Activated naive CD4-positive, alpha-beta T cell treated with anti-CD3 and anti-CD28 coated beads, Interleukin-2, amount 50 U/mL, for 24 hours (primary cell): ENCODE data around the gene STK25.
"Not testable (repeated sequence)": the region's sequence is repeated elsewhere in the genome, so short reads cannot be mapped to it uniquely, and the experiment has no call there.

Experiments used
- H3K27ac Mint-ChIP-seq: one replicate; pipeline ENCODE4 v1.8.0; 2021; ENCODE audit warnings: mild to moderate bottlenecking, mixed read lengths
- H3K27me3 Mint-ChIP-seq: one replicate; pipeline ENCODE4 v1.8.0; 2021; ENCODE audit warnings: mixed read lengths
- H3K36me3 Mint-ChIP-seq: one replicate; pipeline ENCODE4 v1.8.0; 2021; ENCODE audit warnings: mixed read lengths
- H3K4me1 Mint-ChIP-seq: one replicate; pipeline ENCODE4 v1.8.0; 2021; ENCODE audit warnings: mixed read lengths
- H3K4me3 Mint-ChIP-seq: one replicate; pipeline ENCODE4 v1.8.0; 2021; ENCODE audit warnings: mild to moderate bottlenecking, mixed read lengths
- H3K9me3 Mint-ChIP-seq: one replicate; pipeline ENCODE4 v1.8.0; 2021; ENCODE audit warnings: mixed read lengths

The STK25 gene

DNA sequence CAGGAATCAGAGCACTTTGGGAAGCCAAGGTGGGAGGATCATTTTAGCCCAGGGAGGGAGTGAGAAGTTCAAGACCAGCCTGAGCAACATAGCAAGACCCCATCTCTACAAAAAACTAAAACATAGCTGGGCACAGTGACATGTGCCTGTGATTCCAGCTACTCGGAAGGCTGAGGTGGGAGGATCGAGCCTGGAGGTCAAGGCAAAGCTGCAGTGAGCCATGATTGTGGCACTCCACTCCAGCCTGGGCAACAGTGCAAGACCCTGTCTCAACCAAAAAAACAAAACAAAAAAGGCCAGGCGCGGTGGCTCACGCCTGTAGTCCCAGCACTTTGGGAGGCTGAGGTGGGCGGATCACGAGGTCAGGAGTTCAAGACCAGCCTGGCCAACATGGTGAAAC lies 58.3 kb downstream of the STK25 start:
- not testable (repeated sequence) for H3K27ac Mint-ChIP-seq, H3K9me3 Mint-ChIP-seq, H3K4me1 Mint-ChIP-seq

GRCh38 chr2:241445426-241445825 lies 63.0 kb downstream of the STK25 start:
- Mint-ChIP-seq H3K4me3 (no peak overlapping the region), H3K27ac (no peak overlapping the region), H3K9me3 (no peaks in the 10 kb centered on the region), H3K27me3 (peaks cover 42% of the 10 kb centered on the region), H3K4me1 (peaks cover 12% of the 10 kb centered on the region), H3K36me3 (peaks cover 20% of the 10 kb centered on the region)

More for the DNA sequence above, 58.3 kb downstream of the STK25 start:
- not testable (repeated sequence) for H3K36me3 Mint-ChIP-seq, H3K4me3 Mint-ChIP-seq
- H3K27me3 Mint-ChIP-seq: peaks cover 33% of the 10 kb centered on the region

DNA sequence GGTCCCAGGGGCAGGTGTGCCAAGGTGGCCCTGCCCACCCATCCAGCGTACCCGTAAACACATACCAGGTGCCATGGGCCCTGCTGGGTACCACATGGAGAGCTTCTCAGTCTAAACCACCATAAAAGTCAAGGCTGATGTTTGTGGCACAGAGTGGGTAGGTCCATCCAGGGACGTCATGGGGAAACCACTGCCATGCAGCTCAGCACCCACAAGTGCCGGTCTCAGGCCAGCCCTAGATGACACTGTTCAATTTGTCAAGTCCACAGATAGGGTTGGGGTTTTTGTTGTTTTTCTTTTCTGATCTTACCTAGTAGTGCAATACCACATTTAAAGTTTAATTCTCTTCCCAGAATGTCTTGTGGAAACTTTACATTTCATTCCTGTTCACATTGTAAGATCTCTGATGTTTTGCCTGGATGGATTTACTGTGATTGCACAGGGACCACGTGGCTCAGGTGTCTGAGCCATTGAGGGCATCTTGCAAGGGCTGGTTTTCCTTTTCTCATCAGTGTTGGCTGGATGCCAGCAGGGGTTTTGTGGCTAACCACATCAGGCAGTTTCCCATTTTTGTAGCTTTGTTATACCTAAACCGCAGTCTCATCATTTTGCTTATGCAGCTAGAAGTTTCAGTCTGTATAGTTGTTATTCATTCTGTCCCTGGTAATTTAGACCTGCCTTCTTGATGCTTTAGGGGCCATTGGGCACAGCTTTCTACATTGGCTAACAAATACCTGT lies 64.7 kb downstream of the STK25 start:
- Mint-ChIP-seq H3K4me3 (peak overlapping the region; percentile 0), H3K27me3 (peaks cover 40% of the 10 kb centered on the region)

More for the DNA sequence above, 64.7 kb downstream of the STK25 start:
- Mint-ChIP-seq H3K36me3 (peaks cover 20% of the 10 kb centered on the region), H3K27ac (peak overlapping the region; percentile 41), H3K9me3 (no peaks in the 10 kb centered on the region), H3K4me1 (peaks cover 12% of the 10 kb centered on the region)
